HG03066 (cell line): Measurements from ENCODE around the gene SNRNP200.
A peak's percentile ranks its signal among the peaks of the same experiment; 100 is the strongest.

ENCODE experiments used
- ATAC-seq: cut with Tn5 transposase; IDR thresholded peaks from one replicate; pipeline ENCODE4 v1.9.1; 2021; ENCODE audit warnings: low read depth; ENCODE audit not compliant: unreplicated experiment

The SNRNP200 gene

DNA sequence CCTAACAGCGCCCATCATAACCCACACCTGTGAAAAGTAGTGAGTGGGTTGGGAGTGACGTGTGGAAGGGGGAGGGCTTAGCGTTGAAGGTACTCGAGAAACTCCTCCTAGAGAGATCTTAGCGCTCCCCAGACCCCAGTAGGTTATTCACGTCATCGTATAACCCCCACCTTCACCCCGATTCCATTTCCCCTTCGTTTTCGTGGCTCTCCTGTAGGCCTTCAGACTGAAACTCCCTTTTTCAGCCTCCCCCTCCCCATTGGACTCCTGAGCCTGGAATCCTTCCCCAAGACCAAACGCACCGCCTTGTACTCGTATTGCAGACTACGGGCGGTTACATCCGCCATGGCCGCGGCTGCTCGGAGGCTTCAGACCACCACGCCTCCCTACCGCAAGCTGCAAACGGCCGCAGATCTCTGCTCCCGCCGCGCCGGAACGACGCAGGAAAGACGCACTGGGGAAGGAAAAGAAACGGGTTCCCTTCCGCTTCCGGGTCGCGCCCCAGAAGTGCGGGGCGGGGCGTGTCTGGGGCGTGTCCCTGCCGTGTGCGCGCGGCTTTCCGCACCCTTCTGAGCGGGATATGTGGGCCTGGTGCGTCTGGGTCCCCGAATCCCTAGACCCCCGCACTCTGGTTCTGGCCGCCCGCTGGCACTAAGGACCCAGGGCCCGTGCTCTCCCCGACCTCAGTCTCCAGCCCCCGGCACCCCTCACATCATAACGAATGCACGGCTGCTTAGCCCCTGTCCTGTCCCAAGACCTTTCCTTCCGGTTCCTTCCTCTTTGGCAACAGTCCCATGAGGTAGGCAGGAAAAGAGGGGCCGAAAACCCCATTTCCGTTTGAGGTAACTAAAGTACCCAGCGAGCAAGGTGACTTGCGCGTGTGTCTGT lies at the start of gene SNRNP200:
SNRNP200 (minus strand) TSS at position 456 of the 888 bp plus-strand sequence; CDS start at position 347, 109 bp downstream.
- ATAC-seq, result peak; percentile 87

DNA sequence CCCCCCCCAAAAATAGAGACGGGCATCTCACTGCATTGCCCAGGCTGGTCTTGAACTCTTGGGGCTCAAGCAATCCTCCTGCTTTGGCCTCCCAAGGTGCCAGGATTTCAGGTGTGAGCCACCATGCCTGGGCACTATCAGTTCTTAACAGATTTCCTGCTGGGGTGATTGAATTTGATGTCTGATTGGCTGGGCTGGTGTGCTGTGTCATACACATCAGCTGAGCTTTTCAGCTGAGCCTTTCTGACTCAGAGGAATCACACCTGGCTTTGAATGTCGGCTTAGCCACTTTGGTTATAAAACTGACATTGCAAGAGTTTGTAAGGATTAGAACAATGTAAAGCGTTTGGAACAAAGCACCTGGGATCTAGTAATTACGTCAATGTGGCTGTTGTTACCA lies 49.1 kb upstream of the SNRNP200 start:
- ATAC-seq, result no peak

DNA sequence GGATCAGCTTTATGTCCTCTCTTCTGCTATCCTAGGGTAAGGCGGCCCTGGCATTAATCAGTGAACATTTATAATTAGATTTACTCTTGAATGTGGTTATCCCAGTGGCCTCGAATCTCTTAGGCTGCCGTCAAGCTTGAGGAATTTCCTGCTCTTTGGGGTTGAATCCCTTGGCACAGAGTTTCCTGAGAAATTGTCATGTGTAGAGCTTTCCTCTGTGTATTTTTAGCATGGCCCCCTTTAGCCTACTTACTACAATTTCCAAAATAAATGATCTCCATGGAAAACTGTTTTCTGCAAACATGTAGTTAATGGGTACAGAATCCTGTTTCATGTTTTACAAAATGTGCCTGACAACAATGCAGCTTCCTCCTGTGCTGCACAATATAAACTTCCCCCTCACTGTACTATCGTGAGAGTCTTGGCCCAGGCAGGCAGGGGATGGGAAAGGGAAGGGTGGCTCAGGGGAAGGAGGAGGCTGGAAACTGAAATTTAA lies 48.3 kb upstream of the SNRNP200 start:
- ATAC-seq, result no peak

DNA sequence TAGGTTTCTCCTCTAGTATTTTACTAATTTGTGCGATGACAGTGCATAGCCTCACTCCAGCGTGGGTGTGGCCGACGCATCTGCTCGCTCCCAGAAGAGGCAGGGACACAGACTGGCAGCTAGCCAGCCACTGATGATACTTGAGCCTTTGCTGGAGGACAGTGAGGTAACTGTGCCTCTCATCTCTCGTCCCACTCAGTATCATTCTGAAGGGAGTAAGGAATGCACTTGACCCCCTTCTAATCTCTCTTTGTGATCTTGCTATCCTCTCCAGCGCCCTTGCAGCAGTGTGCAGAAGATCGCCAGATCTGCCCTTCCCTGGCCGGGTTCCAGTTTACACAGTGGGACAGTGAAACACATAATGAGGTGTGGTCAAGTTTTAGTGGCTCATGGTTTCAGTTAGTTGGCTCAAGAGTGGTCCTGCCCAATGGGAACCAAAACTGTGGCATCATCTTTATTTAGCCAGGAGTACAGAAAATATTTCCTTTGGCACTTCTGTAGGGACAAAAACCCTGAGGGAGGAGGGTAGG lies 47.8 kb upstream of the SNRNP200 start:
- ATAC-seq, result no peak

DNA sequence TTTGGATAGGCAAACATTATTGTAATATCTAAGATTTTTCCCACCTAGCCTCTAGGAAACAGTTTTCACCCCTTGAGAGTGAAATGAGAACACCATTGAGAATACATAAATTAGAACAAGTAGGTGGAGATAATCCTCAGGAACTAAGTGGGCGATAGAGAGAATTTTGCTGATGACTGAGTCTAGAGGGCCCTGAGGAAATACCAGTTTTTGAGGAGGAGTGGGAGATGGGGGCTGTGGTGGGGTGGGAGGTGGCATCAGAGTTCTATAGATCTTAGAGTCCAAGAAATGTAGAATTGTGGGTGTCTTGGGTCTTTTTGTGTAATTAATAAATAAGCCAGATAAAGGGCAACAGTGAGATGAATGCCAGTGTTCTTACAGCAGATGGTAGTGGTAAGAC lies 42.0 kb upstream of the SNRNP200 start:
- no peak for ATAC-seq

DNA sequence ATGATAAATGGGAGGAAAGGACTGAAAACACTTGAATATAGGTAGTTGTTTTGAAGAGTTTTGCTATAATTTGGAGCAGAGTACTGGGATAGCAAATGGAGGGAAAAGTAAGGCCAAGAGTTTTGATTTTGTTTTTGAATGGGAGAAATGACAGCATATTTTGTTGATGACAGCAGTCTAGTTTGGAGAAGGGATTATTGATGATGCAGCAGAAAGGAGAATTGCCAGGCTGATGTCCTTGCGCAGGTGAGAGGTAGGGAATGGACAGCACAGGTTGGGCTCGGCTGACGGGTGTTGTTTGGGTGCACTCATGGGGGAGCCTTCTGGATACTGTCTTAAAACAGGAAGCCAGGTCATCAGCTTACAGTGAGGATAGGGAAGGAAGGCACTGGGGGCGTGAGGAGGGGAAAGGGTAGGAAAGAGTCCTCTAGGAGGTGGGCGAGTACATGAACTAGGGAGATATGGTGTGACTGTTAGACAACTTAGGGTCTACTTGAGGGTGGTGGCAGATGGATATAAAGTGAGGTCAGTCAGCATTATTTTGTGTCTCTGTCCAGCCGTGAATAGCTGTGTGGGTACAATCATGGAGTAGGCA lies 40.6 kb upstream of the SNRNP200 start:
- no peak for ATAC-seq

DNA sequence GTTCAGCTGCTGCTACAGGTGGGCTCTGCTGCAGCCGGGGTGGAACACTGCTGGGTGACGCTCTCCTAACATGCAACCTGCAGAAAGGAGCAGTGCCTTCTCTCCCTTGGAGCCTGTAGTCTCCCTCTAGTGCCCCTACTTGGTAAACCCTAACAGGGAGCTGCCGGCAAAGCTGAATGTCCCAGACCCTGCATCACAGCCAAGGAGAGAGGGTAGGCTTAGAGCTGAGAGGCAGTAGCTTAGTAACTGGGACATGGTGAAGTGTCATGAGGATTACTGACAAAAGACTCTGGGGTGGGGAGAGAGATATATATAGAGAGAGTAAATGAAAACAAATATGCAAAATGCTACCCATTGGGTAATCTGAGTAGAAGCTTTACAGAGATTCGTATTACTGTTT lies 40.1 kb upstream of the SNRNP200 start:
- no peak for ATAC-seq

DNA sequence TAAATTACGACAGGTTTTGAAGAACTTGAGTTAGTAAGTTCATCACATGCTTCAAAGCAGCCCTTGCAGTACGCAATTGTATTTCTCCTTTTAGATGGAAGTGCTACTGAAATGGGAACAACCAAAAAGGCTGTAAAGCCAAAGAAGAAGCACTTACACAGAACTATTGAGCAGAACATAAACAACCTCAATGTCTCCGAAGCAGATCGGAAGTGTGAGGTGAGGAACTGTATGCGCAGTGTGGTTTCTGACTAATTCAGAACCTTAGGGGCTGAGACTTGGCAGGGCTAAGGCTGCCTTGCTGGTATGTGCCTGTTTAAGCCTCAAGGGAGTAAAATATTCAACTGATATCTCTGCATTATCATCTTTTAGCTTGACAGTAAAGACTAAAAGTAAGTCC lies 38.7 kb upstream of the SNRNP200 start:
- ATAC-seq, result peak; percentile 81

DNA sequence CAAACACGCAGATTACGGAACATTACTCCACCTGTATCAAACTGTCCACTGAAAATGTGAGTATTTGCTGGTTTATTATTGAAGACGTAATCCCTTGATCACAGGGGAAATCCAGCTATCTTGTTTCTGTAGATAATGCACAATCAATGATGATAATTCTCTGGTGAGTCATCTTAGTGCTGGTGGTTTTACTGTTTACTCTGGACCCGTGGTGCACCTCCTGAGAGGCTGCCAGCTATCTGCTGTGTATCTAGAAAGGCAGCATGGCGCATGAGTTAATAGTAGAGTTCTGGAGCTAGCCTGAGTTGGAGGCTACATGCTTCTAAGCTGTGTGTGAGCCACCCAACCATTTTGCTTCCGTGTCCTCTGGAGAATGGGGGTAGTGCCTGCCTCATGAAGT lies 36.7 kb upstream of the SNRNP200 start:
- ATAC-seq, result no peak

DNA sequence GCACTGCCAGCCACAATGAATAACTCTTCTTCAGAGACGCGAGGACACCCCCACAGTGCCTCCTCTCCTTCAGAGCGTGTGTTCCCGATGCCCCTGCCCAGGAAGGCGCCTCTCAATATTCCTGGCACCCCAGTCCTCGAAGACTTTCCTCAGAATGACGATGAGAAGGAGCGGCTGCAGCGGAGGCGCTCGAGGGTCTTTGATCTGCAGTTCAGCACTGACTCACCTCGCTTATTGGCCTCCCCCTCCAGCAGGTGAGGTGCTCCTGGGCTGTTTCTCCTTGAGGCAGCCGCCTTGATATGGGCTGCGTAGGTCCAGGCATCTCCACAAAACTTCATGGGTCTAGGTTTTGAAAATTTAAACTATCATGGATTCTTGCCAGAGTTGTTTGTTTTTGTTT lies 36.3 kb upstream of the SNRNP200 start:
- ATAC-seq, result no peak

DNA sequence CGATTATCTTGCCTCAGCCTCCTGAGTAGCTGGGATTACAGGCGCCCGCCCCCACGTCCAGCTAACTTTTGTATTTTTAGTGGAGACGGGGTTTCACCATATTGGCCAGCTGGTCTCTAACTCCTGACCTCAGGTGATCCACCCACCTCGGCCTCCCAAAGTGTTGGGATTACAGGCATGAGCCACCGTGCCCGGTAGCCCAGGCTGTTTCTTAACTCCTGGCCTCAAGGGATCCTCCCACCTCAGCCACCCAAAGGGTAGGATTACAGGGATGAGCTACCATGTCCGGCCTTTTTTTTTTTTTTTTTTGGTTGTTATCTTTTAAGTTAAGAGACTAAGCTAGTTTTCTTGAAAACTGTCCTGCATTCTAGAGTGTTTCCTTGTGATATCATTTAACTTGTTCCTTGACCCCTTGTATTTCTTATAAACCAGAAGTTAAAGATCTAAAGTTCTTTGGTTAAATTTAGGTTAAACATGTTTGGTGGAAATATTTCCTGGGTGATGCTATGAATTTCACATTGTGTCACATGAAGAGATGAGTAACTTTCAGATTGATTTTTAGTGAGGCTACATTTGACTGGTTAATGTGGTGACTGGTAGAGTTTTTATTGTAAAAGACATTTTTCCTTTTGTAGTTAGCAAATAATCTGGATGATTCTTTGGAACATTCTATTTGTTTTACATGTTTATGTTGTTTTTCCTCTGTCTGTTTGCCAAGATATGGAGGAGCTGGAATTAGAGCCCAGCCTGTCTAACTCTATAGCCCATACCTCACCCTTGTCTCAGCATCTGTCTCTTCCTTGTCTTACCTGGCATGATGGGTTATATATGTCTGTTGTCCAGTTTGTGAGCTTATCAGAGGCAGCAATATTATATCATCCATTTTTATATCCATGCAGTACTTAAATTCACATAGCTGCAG lies 35.4 kb upstream of the SNRNP200 start:
- ATAC-seq, result no peak

DNA sequence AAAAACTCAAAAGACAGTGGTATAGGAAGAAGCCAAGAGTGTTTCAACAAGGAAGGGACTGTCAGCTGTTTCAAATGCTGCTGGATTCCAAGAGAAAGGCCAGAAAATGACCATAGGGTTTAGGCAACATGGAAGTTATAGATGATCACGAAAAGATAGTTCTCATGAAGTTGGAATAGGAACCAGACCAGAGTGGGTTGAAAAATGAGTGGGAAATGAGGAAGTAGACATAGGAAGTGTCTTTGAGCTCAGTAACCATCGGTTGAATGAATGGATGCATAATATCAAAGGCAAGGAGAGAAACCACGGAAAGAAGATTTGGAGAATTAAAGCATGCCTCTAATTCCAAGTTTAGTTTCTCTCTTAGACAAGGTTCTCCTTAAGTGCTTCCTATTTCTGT lies 31.5 kb upstream of the SNRNP200 start:
- ATAC-seq, result no peak

DNA sequence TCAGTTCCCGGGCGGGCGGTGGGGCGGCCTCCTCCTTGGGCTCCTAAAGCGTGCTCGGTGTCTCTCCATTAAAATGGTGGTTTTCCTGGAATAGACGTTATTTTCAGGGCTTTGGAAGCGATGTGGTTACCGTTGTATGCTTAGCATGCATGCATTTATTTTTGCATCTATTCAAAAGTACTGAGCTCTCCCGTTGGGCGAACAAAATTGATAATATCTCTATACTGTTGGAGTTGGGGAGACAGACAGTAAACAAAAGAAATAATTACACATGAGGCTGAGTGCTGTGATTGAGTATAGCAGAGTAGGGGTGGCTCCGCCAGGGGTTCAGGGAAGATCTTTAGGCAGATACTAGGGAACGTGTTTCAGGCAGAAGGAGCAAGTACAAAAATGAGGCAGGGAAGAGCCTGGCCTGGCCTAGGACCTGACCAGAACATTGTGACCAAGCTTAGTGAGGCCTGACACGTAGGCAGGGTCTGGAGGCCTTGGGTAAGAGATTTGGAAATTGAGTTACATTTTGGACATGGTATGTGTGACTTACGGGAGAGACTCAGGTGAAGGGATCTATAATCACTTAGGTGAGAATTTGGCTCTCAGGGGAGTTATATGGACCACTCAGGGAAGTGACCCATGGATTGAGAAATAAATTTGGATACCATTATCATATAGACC lies 30.9 kb upstream of the SNRNP200 start:
- no peak for ATAC-seq

DNA sequence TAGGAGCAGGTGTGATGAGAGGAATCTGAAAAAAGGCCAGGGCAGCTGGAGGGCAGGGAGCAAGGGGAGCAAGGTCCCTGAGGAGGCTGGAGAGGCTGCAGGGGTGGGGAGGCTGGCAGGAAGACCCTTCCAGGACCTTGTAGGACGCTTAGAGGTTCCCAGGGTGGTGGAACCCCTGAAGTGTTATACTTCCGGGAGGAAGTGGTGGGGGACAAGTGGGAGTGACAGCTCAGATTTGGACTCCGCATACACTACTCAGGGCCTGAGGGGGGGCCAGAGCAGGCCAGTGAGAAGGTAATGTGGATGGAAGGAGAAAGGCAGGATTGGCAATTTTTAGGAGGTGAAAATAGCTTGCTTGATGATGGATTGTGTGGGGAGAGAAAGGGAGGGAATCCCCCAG lies 28.4 kb upstream of the SNRNP200 start:
- ATAC-seq, result no peak

DNA sequence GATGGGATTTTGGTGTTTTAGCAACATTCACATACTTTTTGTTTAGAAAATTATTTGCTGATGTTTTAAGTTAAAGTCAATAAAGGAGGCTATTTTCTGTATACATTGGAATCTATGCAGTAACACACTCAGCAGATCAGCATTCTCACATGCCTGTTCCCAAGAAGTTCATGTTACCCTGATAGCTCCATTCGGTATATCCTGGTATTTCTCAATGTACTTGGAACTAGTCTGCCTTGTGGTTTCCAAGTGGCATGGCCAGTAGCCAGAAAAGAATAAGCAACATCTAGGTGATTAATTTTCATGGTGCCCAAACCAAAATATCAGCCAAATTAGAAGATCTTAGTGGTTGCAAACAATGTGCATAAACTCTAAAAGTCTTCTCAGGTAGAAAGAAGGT lies 25.1 kb upstream of the SNRNP200 start:
- ATAC-seq, result no peak

DNA sequence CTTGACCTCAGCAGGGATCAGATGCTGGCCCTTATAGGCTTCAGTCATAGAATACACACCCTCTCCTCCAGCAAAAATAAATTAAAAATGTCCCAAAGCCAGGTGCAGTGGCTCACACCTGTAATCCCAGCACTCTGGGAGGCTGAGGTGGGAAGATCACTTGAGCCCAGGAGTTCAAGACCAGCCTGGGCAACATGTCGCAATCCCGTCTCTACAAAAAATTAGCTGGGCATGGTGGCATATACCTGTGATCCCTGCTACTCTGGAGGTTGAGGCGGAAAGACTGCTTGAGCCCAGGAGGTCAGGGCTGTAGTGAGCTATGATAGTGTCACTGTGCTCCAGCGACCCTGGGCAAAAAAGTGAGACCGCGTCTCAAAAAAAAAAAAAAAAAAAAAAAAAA lies 24.5 kb upstream of the SNRNP200 start:
- no peak for ATAC-seq

DNA sequence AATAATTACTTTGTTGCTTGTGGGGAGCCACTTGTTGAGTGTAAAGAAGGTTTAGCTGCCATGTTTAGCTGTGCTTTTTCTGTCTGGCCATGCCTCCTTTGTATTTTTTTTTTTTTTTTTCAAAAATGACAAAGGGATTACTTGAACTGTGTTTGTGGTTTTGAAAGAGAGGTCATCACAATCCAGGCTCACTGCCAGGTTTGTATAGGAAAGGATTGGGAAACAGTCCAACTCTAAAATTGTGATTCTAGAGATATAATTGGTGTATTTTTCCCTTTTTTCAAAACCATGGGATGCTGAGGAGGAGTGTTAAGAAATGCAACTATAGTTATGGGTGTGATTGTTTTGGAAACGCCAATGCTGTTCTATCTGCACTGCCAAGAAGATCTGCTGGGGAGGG lies 24.1 kb upstream of the SNRNP200 start:
- no peak for ATAC-seq

DNA sequence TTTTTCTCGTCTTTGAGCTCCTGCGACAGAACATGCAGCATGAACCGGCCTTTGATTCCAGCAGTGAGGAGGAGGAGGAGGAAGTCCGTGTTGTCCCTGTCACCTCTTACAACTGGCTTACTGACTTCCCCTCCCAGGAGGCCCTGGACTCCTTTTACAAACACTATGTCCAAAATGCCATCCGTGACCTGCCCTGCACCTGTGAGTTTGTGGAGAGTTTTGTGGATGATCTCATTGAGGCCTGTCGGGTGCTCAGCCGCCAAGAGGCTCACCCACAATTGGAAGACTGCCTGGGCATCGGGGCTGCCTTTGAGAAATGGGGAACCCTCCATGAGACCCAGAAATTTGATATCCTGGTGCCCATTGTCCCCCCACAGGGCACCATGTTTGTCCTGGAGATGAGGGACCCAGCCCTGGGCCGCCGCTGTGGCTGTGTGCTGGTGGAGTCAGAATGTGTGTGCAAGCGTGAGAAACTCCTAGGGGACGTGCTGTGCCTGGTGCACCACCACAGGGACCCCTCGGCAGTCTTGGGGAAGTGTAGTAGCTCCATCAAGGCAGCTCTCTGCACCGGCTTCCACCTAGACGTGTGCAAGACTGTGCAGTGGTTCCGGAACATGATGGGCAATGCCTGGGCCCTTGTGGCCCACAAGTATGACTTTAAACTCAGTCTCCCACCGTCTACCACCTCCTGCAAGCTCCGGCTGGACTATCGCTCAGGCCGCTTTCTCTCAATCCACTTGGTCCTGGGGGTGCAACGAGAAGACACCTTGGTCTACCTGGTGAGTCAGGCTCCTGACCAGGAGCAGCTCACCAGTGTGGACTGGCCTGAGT lies 21.9 kb upstream of the SNRNP200 start:
- no peak for ATAC-seq

DNA sequence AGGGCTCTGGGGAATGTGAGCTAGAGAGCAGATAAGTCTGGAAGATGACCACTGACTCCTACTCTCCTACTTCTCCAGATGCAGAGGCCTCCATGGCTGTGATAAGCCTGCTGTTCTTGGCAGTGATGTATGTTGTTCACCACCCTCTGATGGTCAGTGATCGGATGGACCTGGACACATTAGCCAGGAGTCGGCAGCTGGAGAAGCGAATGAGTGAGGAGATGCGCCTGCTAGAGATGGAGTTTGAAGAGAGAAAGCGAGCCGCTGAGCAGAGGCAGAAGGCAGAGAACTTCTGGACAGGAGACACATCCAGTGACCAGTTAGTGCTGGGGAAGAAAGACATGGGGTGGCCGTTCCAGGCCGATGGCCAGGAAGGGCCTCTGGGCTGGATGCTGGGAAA lies 21.2 kb upstream of the SNRNP200 start:
- no peak for ATAC-seq
